ENCODE results near the gene PDK2.

PDK2 gene

GRCh38 chr17:50111673-50112655, 16.8 kb downstream of the PDK2 start:
- no peak overlapping the region for H3K27ac ChIP-seq (ENCODE audit: low read length)
- H4K20me1 ChIP-seq (ENCODE audit: insufficient read depth, low read length): no peaks in the 10 kb centered on the region
- no peak for DNase-seq
- no peak for TF ChIP-seq EZH2phosphoT487 (IDR thresholded peaks at IDR 0.05; ENCODE audit: low read length)
- TF ChIP-seq EZH2 (optimal IDR thresholded peaks at IDR 0.05; ENCODE audit: low read depth, low read length): no peak
- no peak for TF ChIP-seq CTCF (IDR thresholded peaks at IDR 0.05; ENCODE audit: low read length)
- H3F3A ChIP-seq (ENCODE audit: insufficient read depth, low read length): no peaks in the 10 kb centered on the region; the same call in 1 of the 2 replicates
- H3K4me3 ChIP-seq (ENCODE audit: low read length): no peak overlapping the region
- no peak overlapping the region for H3K9ac ChIP-seq (ENCODE audit: low read length)
- H2AFZ ChIP-seq (ENCODE audit: low read length): no peak overlapping the region
- H3K4me1 ChIP-seq (ENCODE audit: low read length): 0 out of 2 replicates have a peak, but pooled peaks cover 4% of the 10 kb centered on the region
- no peaks in the 10 kb centered on the region for H3K9me3 ChIP-seq (replicated peaks; ENCODE audit: insufficient read depth, low read length)
- H3K9me2 ChIP-seq (replicated peaks; ENCODE audit: insufficient read depth, low read length): no peaks in the 10 kb centered on the region
- H3K27me3 ChIP-seq (replicated peaks; ENCODE audit: insufficient read depth, low read length): peaks cover 5% of the 10 kb centered on the region; the same call in 1 of the 2 replicates
- no peaks in the 10 kb centered on the region for H3K36me3 ChIP-seq (replicated peaks; ENCODE audit: insufficient read depth, low read length)
- H3K79me2 ChIP-seq (ENCODE audit: low read length): no peaks in the 10 kb centered on the region
- H3K4me2 ChIP-seq (ENCODE audit: low read depth, low read length): no peak overlapping the region

- Histone ChIP-seq H4K20me1 (ENCODE audit: insufficient read depth, low read length) (no peaks in the 10 kb centered on the region), H3K4me1 (ENCODE audit: low read length) (0 out of 2 replicates have a peak, but pooled peaks cover 6% of the 10 kb centered on the region), H3K4me3 (ENCODE audit: low read length) (no peak overlapping the region), H3K9me3 (replicated peaks; ENCODE audit: insufficient read depth, low read length) (no peaks in the 10 kb centered on the region), H3K36me3 (replicated peaks; ENCODE audit: insufficient read depth, low read length) (no peaks in the 10 kb centered on the region), H3K4me2 (ENCODE audit: low read depth, low read length) (no peak overlapping the region), H2AFZ (ENCODE audit: low read length) (no peak overlapping the region), H3K9ac (ENCODE audit: low read length) (no peak overlapping the region), H3K27me3 (replicated peaks; ENCODE audit: insufficient read depth, low read length) (peaks cover 9% of the 10 kb centered on the region), H3K79me2 (ENCODE audit: low read length) (no peaks in the 10 kb centered on the region), H3K27ac (ENCODE audit: low read length) (no peak overlapping the region), H3F3A (ENCODE audit: insufficient read depth, low read length) (no peaks in the 10 kb centered on the region; the same call in 1 of the 2 replicates), H3K9me2 (replicated peaks; ENCODE audit: insufficient read depth, low read length) (no peaks in the 10 kb centered on the region)
- no peak for TF ChIP-seq CTCF (IDR thresholded peaks at IDR 0.05; ENCODE audit: low read length)
- TF ChIP-seq EZH2phosphoT487 (IDR thresholded peaks at IDR 0.05; ENCODE audit: low read length): no peak
- TF ChIP-seq EZH2 (optimal IDR thresholded peaks at IDR 0.05; ENCODE audit: low read depth, low read length): no peak
- DNase-seq: no peak
Observed at GRCh38 chr17:50112694-50113093, 17.5 kb downstream of the PDK2 start.

DNA sequence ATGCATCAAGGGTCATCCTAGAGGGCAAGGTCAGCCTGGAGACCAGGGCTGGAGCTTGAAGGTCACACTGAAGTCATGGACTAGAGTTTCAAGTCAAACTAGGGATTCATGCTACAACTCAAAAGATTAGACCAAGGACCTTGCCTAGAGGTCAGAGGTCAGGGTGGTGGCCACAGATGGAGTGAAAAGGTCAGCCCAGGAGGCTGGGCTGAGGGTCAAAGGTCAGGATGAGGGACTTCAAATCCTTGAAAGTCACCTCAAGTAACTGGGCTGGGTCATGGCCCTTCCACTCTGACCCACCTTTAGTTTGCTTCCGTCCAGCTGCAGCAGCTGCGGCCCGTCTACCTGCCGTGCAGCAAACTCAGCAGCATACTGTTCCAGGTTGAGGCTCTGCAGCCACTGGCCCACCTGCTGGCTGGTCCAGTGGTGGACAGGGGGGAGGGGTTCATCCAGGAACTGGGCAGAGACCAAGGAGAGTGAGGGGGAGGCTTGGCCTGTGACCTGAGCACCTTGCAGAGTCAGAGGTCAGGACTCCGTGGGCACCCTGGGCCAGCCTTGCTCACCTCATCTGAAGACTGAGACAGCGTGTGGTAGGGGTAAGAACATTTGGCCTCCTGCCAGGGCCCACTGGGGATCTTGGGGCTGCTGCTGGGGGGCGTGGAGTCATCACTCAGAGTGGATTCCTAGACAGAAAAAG, 18.6 kb downstream of the PDK2 start:
- no peak overlapping the region for H3K4me3 ChIP-seq (ENCODE audit: low read length)
- no peak for TF ChIP-seq EZH2 (optimal IDR thresholded peaks at IDR 0.05; ENCODE audit: low read depth, low read length)
- TF ChIP-seq CTCF (IDR thresholded peaks at IDR 0.05; ENCODE audit: low read length): no peak
- TF ChIP-seq EZH2phosphoT487 (IDR thresholded peaks at IDR 0.05; ENCODE audit: low read length): no peak
- H4K20me1 ChIP-seq (ENCODE audit: insufficient read depth, low read length): no peaks in the 10 kb centered on the region
- no peak overlapping the region for H2AFZ ChIP-seq (ENCODE audit: low read length)
- no peaks in the 10 kb centered on the region for H3K9me3 ChIP-seq (replicated peaks; ENCODE audit: insufficient read depth, low read length)
- H3K4me1 ChIP-seq (ENCODE audit: low read length): 0 out of 2 replicates have a peak, but pooled peaks cover 6% of the 10 kb centered on the region
- H3K27ac ChIP-seq (ENCODE audit: low read length): no peak overlapping the region
- no peaks in the 10 kb centered on the region for H3K36me3 ChIP-seq (replicated peaks; ENCODE audit: insufficient read depth, low read length)
- no peak for DNase-seq
- H3F3A ChIP-seq (ENCODE audit: insufficient read depth, low read length): no peaks in the 10 kb centered on the region; the same call in 1 of the 2 replicates
- H3K27me3 ChIP-seq (replicated peaks; ENCODE audit: insufficient read depth, low read length): peaks cover 17% of the 10 kb centered on the region
- H3K4me2 ChIP-seq (ENCODE audit: low read depth, low read length): no peak overlapping the region
- H3K9me2 ChIP-seq (replicated peaks; ENCODE audit: insufficient read depth, low read length): no peaks in the 10 kb centered on the region
- H3K9ac ChIP-seq (ENCODE audit: low read length): no peak overlapping the region
- no peaks in the 10 kb centered on the region for H3K79me2 ChIP-seq (ENCODE audit: low read length)
